Measurements from ENCODE around the gene PLAC1. TPM values are rescaled to one million over a fixed set of nuclear protein-coding genes. Genes with fewer than 3 reads are reported as not detected.

PLAC1 gene, protein sequence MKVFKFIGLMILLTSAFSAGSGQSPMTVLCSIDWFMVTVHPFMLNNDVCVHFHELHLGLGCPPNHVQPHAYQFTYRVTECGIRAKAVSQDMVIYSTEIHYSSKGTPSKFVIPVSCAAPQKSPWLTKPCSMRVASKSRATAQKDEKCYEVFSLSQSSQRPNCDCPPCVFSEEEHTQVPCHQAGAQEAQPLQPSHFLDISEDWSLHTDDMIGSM
- total RNA-seq, result 1 to 10 TPM in 1 of 2 donors, not detected in 1; 1.1 TPM

DNA sequence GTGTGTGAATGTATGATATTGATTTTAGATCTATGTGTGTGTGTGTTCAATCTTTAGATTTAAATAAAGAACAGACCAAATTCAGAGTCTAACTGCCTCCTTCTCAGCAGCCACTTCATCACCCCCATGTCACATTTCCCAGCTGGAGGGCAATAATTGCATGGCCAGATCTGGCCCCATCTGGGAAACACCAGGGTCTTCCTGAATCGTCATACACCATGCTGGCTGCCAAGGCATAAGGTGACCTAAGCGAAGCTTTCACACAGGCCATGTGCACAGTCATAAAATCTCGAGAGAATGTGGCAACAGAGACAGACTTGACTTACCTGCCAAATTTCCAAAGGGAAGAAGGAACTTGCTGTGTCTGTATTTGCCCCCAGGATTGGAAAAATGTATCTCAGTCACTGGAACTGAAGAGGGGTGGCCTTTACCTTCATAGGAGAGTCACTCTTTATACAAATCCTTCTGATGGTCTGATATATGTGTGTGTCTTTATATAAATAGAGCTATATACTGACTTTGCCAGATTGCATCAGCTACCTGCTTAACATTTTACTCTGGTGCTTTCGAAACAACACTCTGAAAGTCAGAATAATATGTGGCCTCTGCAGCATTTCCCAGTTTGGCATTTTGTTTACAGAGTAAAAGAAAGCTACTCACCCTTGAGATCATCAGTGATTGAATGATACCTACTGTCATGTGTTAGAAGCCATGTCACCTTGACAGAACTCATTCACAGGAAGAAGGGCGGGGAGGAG, at the start of gene PLAC1:
PLAC1 (minus strand) TSS at position 470 of the 758 bp plus-strand sequence. CDS start 91,789 bp downstream, outside the sequence.
- no peak within 1 kb of the TSS for H3K4me3 Mint-ChIP-seq
- no peaks in the 10 kb centered on the region for H3K36me3 Mint-ChIP-seq (ENCODE audit: low read depth)

DNA sequence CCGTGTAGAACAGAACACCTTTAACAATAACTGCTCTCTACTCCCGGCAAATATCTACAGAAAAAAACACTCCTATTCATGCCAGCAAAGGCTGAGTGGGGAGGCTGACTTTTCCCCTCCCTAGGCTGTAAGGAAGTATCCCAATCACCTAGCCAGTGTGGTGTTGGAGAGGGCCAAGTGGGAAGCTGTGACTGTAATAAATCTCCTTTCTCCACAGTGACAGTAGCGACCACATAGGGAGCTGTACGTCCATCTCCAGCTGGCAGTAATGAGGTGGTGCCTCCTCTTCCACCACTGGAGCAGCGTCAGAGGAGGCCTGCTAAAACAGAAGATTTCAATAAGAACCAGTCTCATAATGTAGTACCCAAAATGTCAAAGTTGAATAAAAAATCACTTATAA, 47.9 kb upstream of the PLAC1 start:
- Mint-ChIP-seq H3K9me3 (no peaks in the 10 kb centered on the region), H3K4me3 (no peak overlapping the region), H3K4me1 (no peaks in the 10 kb centered on the region), H3K36me3 (ENCODE audit: low read depth) (no peaks in the 10 kb centered on the region), H3K27me3 (peaks cover 4% of the 10 kb centered on the region), H3K27ac (no peak overlapping the region)
- no peak for ATAC-seq (replicated peaks)

More for the DNA sequence above, at the start of gene PLAC1:
- Mint-ChIP-seq H3K27me3 (peaks cover 9% of the 10 kb centered on the region), H3K4me1 (peaks cover 11% of the 10 kb centered on the region), H3K27ac (no peak within 1 kb of the TSS), H3K9me3 (no peaks in the 10 kb centered on the region)
- ATAC-seq (replicated peaks), result no peak

DNA sequence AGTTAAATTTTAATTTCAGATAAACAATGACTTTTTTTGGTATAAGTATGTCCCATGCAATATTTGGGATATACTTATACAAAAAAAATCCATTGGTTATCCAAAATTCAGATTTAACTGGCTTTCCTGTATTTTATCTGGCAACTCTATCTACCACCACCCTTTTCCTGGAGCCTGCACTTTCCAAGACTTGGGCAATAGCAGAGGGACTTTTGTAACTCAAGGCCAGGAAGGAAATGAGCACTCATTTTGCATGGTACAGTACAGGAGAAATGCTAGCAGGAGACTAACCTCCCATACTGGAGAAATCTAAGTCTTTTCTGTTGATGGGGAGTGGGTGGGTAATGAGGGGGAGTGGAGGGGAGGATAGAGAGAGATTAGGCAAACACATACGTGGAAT, 37.7 kb upstream of the PLAC1 start:
- no peak for ATAC-seq (replicated peaks)
- no peak overlapping the region for H3K4me3 Mint-ChIP-seq
- no peak overlapping the region for H3K27ac Mint-ChIP-seq
- peaks cover 10% of the 10 kb centered on the region for H3K27me3 Mint-ChIP-seq
- H3K9me3 Mint-ChIP-seq, result no peaks in the 10 kb centered on the region
- H3K36me3 Mint-ChIP-seq (ENCODE audit: low read depth), result no peaks in the 10 kb centered on the region
- peaks cover 5% of the 10 kb centered on the region for H3K4me1 Mint-ChIP-seq

DNA sequence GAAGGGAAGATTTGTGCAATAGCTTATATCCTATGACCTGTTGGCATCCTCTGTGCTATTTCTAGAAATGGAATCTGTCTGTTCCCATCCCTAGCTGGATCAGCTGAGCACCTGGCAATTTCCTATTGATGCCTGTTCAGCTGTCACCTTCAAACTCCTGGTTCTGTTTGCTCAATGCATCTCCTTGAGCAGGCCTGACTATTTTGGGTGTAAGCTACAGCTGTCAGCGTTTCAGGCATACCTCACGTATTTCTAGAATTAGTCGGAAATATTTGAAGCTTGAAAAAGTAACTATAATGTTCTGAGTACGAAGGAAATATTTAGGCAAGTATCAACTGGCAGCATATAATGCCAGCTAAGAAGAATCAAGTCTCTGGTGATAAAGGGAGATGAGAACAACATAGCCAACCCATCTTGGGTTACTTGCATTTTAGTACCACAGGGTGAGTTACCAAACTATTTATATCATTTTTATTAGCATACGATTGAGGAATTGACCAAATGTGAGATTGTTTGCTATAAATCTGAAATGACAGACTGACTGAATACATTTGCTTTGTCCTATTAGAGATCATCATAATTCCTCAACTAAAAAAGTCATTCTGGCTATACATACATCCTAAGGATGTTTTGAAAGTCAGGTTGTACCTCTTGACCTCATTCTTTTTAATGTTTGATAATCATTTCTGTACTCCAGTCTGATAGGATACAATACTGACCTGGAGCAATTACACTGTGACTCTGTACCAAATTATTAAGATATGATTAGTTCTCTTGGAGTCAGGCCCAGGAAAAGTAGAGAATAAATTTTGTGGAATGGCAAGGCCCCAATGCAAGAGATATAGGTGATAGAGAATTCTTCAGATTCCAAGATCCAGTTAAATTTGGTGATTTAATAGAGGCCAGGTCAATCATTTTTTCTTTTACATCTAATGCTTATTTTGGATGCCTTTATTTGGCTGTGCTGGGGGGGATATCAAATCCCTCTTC, 36.4 kb upstream of the PLAC1 start:
- Mint-ChIP-seq H3K4me1 (peaks cover 5% of the 10 kb centered on the region), H3K9me3 (no peaks in the 10 kb centered on the region), H3K27me3 (peaks cover 9% of the 10 kb centered on the region), H3K36me3 (ENCODE audit: low read depth) (no peaks in the 10 kb centered on the region), H3K27ac (no peak overlapping the region), H3K4me3 (no peak overlapping the region)
- ATAC-seq (replicated peaks), result no peak

DNA sequence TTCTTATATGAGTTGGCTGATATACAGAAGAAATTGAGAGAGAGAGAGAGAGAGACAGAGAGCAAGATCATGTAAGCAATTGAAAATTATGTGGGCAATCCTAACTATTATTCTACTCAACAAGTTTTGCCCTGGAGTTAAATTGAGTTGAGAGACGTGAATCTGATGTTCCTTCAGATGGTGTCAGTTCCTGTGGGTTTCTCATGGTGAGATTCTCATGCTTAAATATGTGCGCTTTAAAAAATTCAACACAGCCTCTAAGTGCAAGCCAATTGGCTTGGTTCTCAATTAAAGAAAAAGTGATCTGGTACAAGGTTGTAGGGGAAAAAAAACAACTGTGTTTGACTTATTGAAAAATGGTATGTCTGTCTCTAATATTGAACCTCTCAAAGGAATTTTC, 35.4 kb upstream of the PLAC1 start:
- Mint-ChIP-seq H3K27me3 (peaks cover 12% of the 10 kb centered on the region), H3K4me1 (peaks cover 5% of the 10 kb centered on the region), H3K27ac (no peak overlapping the region)

DNA sequence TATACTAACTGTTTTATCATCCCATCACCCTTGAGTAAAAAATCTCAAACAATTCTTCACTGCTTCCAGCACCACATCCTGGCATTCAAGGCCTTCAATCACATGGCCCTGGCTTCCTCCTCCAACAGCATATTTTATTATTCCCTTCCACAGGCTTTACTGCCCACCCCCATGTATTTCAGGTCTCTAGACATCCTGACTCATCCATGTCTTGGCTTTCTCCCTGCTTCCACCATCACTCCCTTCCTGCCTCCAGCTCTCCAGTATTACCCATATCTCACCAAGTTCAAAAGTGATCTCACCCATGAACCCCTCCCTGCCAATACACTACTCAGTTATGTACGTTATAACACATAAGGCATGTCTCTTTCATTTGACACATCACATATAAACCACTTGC, 34.7 kb upstream of the PLAC1 start:
- no peak for ATAC-seq (replicated peaks)
- Mint-ChIP-seq H3K4me3 (no peak overlapping the region), H3K27ac (no peak overlapping the region), H3K27me3 (peaks cover 12% of the 10 kb centered on the region), H3K9me3 (no peaks in the 10 kb centered on the region), H3K4me1 (peaks cover 5% of the 10 kb centered on the region), H3K36me3 (ENCODE audit: low read depth) (no peaks in the 10 kb centered on the region)

More for the DNA sequence above, 35.4 kb upstream of the PLAC1 start:
- H3K36me3 Mint-ChIP-seq (ENCODE audit: low read depth), result no peaks in the 10 kb centered on the region
- no peak overlapping the region for H3K4me3 Mint-ChIP-seq
- H3K9me3 Mint-ChIP-seq, result no peaks in the 10 kb centered on the region
- ATAC-seq (replicated peaks), result no peak

DNA sequence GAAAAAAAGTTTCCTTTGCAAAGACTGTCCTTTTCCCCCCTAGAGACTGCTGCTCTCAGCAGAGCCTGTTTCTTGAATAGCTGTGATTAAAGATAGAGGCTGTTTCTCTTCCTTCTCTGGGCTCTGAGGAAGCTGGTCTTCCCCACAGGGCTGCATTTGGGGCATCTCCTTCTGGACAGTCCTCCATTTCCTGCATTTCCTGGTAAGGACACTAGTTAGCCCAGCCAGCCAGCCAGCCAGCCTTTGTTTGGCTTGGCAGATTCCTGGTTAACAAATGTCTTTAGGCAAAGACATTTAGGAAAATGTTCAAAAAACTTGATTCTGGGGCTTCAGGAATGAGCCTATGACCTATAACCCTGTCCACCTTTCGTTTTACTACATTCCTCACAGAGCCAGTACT, 34.0 kb upstream of the PLAC1 start:
- Mint-ChIP-seq H3K9me3 (no peaks in the 10 kb centered on the region), H3K36me3 (ENCODE audit: low read depth) (no peaks in the 10 kb centered on the region), H3K27ac (no peak overlapping the region), H3K27me3 (peaks cover 12% of the 10 kb centered on the region), H3K4me1 (peaks cover 5% of the 10 kb centered on the region), H3K4me3 (no peak overlapping the region)
- ATAC-seq (replicated peaks), result no peak

DNA sequence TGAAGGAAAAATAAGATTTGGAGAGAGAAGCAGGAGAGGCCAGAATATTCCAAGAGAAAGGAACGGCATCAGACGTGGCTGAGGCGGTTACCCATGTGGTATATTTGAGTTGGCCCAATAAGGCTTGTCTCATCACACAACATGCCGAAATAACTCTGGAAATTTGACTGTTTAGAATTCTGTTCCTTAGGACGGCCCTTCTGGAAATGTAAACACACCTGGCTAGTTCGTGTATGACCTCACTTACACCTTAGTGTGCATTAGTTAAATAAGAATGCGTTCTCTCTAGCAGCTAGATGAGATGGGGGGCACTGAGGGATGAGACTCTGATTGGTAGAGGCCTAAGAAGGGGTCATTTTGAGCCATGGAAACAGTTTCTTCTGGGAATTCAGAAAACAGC, 33.2 kb upstream of the PLAC1 start:
- no peak overlapping the region for H3K4me3 Mint-ChIP-seq
- no peak overlapping the region for H3K27ac Mint-ChIP-seq
- no peaks in the 10 kb centered on the region for H3K9me3 Mint-ChIP-seq
- no peak for ATAC-seq (replicated peaks)
- H3K4me1 Mint-ChIP-seq, result peaks cover 5% of the 10 kb centered on the region
- H3K36me3 Mint-ChIP-seq (ENCODE audit: low read depth), result no peaks in the 10 kb centered on the region
- peaks cover 12% of the 10 kb centered on the region for H3K27me3 Mint-ChIP-seq

DNA sequence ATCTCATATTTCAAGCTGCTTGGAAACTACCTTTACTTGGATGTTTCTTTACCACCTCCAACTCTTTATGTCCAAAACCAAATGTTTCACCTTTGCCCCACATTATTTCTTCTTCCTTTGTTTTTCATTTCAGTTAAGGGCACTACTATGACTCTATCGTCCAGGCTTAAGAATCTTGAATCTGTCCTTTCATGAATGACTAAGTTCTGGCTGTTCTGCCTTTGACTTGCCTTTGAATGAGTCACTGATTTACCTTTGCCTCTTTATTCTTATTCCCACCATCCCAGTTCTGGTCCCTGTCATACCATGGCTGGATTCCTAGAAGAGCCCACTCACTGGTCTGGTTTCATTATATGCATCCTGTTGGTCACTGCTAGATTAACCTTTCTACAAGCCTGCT, 30.6 kb upstream of the PLAC1 start:
- Mint-ChIP-seq H3K27ac (no peak overlapping the region), H3K27me3 (peaks cover 12% of the 10 kb centered on the region), H3K4me1 (peaks cover 5% of the 10 kb centered on the region), H3K4me3 (no peak overlapping the region), H3K9me3 (no peaks in the 10 kb centered on the region), H3K36me3 (ENCODE audit: low read depth) (no peaks in the 10 kb centered on the region)
- peak; percentile 72 for ATAC-seq (replicated peaks)

DNA sequence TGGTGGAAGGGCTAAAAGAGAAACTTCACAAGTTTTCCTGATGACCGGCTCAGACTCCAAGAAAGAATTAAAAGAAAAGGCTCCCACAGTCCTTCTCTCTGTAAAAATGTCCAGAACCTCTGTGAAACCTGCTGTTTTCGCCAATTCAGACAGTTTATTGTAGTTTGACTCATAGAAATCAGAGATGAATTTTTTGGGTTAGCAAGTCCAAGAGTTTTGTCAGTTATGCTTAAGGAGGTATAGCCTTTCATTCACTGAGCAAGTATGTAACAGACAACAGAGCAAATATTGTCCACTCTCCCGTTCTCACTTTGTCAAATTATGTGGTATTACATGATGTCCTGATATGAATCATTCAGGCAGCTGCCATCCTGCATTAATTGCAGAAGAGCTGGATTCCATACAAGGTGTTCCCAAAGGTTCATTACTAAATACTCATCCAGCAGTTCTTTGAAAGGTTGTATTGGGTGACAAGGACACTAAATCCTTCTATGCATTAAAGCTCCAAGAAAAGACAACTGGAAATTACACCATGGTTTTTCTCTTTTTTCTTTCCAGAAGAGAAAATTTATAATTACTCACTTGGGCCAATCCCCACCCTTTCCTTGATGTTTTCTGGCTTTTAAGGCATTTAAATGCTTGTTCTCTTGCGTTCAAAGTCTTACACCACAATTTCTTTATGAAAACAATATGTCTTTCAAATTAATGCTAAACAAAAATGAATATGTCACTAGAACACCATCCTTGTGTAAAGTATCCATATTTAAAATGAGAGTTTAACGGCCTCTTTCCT, 30.0 kb upstream of the PLAC1 start:
- Mint-ChIP-seq H3K9me3 (no peaks in the 10 kb centered on the region), H3K4me1 (peaks cover 4% of the 10 kb centered on the region), H3K4me3 (no peak overlapping the region), H3K27me3 (peaks cover 10% of the 10 kb centered on the region), H3K27ac (no peak overlapping the region), H3K36me3 (ENCODE audit: low read depth) (no peaks in the 10 kb centered on the region)
- ATAC-seq (replicated peaks), result no peak

DNA sequence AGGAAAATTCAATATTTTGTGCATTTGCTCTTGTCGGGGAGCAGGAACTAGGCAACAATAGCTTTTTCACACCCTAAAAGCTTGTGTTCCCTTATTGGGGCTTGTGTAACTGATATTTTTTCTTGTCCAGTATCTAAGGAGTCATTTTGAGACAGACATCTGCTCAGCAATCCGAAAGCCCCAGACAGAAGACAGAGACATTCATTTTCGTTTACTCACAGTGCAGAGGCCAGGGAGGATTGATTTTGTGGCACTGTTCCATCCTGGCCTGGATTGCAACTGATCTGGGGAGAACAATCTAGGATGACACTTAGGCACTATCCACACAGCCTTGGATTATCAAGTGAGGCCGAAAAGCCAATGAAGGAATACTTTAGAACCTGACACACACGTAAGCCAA, 27.4 kb upstream of the PLAC1 start:
- peaks cover 7% of the 10 kb centered on the region for H3K27me3 Mint-ChIP-seq
- H3K9me3 Mint-ChIP-seq, result no peaks in the 10 kb centered on the region
- no peak overlapping the region for H3K27ac Mint-ChIP-seq
- H3K4me1 Mint-ChIP-seq, result no peaks in the 10 kb centered on the region
- no peak for ATAC-seq (replicated peaks)
- no peaks in the 10 kb centered on the region for H3K36me3 Mint-ChIP-seq (ENCODE audit: low read depth)
- no peak overlapping the region for H3K4me3 Mint-ChIP-seq

DNA sequence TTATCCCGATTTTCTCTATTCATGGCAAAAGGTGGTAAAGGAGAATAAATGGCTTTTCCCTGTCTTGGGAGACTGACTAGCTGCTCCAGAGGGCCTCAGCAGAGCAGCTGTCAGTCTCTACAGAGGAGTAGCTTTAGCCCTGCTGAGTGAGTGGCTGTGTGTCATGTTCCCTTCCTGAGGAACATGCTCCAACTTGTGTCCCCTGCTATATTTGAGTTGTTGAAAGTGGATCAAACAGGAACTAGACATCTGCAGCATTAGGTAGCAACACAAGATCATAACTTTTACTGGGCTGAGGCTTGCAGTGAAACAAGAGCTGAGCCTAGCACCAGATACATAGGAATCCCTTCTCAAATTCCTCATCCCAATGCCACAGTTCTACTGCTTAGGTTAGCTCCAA, 26.7 kb upstream of the PLAC1 start:
- H3K4me1 Mint-ChIP-seq, result no peaks in the 10 kb centered on the region
- H3K4me3 Mint-ChIP-seq, result no peak overlapping the region
- peaks cover 6% of the 10 kb centered on the region for H3K27me3 Mint-ChIP-seq

DNA sequence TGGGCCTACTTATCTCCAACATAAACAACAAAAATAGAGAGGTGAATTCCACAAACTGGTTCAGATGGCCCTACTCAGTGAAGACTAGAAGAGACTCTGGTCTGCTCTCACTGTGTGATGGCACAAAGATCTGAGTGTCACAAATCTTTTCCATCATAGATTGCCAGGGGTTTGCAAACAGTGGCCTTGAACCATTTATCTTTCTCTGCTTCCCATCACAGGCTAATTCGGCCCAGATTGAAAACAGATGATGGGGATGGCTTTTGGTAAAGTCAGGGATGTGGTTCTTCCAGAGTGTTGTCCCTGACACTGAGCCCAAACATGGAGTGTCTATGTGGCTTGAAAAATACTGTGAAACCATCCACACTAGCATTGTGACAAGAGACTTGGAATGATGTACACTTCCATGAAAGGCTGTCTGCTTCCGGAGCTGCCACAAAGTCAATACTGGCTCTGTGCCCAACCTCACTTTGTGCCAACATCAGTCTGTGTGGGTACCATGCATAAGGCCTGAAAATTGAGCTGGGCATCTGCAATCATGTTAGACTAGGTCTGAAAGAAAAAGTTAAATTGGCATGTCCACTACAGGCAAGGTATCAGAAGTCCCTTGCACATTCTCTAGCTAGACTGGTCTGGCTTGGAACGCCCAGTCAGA, 25.2 kb upstream of the PLAC1 start:
- ATAC-seq (replicated peaks), result no peak
- Mint-ChIP-seq H3K27me3 (no peaks in the 10 kb centered on the region), H3K4me1 (no peaks in the 10 kb centered on the region), H3K9me3 (no peaks in the 10 kb centered on the region), H3K27ac (no peak overlapping the region), H3K4me3 (no peak overlapping the region), H3K36me3 (ENCODE audit: low read depth) (no peaks in the 10 kb centered on the region)

More for the DNA sequence above, 26.7 kb upstream of the PLAC1 start:
- H3K9me3 Mint-ChIP-seq, result no peaks in the 10 kb centered on the region
- ATAC-seq (replicated peaks), result no peak
- H3K27ac Mint-ChIP-seq, result no peak overlapping the region
- H3K36me3 Mint-ChIP-seq (ENCODE audit: low read depth), result no peaks in the 10 kb centered on the region

Data from activated T-helper 17 cell treated with anti-CD3 and anti-CD28 coated beads, Interleukin-2, amount 50 U/mL, for 72 hours (primary cell).